ENCODE data around the gene FERMT2. TPM values are rescaled to one million over a fixed set of nuclear protein-coding genes. Genes with fewer than 3 reads are reported as not detected.

The FERMT2 gene
- total RNA-seq, 1 donor from 2014 or later, result 83.9 TPM

DNA sequence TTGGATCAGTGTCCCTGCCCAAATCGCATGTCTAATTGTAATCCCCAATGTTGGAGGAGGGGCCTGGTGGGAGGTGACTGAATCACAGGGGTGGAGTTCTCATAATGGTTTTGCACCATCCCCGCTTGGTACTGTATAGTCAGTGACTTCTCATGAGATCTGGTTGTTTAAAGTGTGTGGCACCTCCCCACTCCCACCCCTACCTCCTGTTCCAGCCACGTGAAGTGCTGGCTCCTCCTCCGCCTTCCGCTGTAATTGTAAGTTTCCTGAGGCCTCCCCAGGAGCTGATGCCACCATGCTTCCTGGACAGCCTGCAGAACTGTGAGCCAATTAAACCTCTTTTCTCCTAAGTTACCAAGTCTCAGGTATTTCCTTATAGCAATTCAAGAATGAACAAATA is 67.2 kb downstream of the FERMT2 start:
- H3K27me3 ChIP-seq (ENCODE audit: control insufficient read depth, insufficient read depth, low read length), result no peaks in the 10 kb centered on the region
- no peak for DNase-seq (ENCODE audit: low read depth)
- TF ChIP-seq, protein P1, sequence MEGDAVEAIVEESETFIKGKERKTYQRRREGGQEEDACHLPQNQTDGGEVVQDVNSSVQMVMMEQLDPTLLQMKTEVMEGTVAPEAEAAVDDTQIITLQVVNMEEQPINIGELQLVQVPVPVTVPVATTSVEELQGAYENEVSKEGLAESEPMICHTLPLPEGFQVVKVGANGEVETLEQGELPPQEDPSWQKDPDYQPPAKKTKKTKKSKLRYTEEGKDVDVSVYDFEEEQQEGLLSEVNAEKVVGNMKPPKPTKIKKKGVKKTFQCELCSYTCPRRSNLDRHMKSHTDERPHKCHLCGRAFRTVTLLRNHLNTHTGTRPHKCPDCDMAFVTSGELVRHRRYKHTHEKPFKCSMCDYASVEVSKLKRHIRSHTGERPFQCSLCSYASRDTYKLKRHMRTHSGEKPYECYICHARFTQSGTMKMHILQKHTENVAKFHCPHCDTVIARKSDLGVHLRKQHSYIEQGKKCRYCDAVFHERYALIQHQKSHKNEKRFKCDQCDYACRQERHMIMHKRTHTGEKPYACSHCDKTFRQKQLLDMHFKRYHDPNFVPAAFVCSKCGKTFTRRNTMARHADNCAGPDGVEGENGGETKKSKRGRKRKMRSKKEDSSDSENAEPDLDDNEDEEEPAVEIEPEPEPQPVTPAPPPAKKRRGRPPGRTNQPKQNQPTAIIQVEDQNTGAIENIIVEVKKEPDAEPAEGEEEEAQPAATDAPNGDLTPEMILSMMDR (IDR thresholded peaks at IDR 0.05; ENCODE audit: insufficient read depth, low read length, poor library complexity, severe bottlenecking), result no peak
- H3K36me3 ChIP-seq (ENCODE audit: control insufficient read depth, insufficient read depth, low read length), result no peaks in the 10 kb centered on the region
- H3K4me3 ChIP-seq (ENCODE audit: low read depth, low read length), result no peak overlapping the region

DNA sequence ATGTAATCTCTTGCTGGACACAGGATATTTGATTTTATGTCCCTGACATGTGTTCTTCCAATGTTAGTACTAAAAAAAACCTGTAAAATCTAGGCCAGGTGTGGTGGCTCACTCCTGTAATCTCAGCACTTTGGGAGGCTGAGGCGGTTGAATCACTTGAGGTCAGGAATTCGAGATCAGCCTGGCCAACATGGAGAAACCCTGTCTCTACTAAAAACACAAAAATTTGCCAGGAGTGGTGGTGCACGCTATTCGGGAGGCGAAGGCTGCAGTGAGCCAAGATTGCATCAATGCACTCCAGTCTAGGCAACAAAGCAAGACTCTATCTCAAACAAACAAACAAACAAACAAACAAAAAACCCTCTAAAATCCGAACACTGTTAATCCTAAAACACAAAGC is 68.0 kb downstream of the FERMT2 start:
- no peak for DNase-seq (ENCODE audit: low read depth)
- Histone ChIP-seq H3K36me3 (ENCODE audit: control insufficient read depth, insufficient read depth, low read length) (no peaks in the 10 kb centered on the region), H3K4me3 (ENCODE audit: low read depth, low read length) (no peak overlapping the region), H3K27me3 (ENCODE audit: control insufficient read depth, insufficient read depth, low read length) (no peaks in the 10 kb centered on the region)
- TF ChIP-seq, protein P1 (IDR thresholded peaks at IDR 0.05; ENCODE audit: insufficient read depth, low read length, poor library complexity, severe bottlenecking), result no peak

DNA sequence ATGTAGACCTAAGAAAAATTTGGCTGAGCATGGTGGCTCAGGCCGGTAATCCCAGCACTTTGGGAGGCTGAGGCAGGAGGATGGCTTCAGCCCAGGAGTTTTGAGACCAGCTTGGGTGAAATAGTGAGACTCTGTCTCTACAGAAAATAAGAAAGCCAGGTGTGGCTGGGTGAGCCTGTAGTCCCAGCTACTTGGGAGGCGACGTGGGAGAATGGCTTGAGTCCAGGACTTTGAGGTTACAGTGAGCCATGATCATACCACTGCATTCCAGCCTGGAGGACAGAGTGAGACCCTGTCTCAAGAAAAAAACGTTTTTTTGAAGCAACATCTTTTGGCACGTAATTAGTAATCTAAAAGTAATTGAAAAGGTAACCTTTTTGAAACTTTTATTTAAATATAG is 70.9 kb downstream of the FERMT2 start:
- no peaks in the 10 kb centered on the region for H3K27me3 ChIP-seq (ENCODE audit: control insufficient read depth, insufficient read depth, low read length)
- no peak for DNase-seq (ENCODE audit: low read depth)
- H3K4me3 ChIP-seq (ENCODE audit: low read depth, low read length), result no peak overlapping the region
- no peaks in the 10 kb centered on the region for H3K36me3 ChIP-seq (ENCODE audit: control insufficient read depth, insufficient read depth, low read length)
- TF ChIP-seq, protein P1 (IDR thresholded peaks at IDR 0.05; ENCODE audit: insufficient read depth, low read length, poor library complexity, severe bottlenecking), result no peak

DNA sequence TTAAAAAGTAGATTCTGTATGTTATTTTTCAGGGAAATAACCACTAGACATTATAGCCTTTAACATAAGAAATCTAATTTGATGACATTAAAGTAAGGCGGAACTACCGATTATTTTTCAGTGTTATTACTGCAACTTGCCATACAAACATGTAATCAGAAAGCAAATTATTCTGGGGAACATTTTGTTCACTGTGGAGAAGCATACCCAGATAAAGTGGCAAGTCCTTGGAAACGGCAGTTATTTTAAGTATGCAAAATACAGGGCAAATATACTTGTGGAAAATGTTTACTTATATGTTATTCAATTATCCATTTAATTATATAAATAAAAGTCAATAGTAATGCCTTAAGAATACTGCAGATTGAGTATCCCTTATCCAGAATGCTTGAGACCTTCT is 71.9 kb downstream of the FERMT2 start:
- Histone ChIP-seq H3K4me3 (ENCODE audit: low read depth, low read length) (no peak overlapping the region), H3K36me3 (ENCODE audit: control insufficient read depth, insufficient read depth, low read length) (no peaks in the 10 kb centered on the region), H3K27me3 (ENCODE audit: control insufficient read depth, insufficient read depth, low read length) (no peaks in the 10 kb centered on the region)
- DNase-seq (ENCODE audit: low read depth), result no peak
- TF ChIP-seq, protein P1 (IDR thresholded peaks at IDR 0.05; ENCODE audit: insufficient read depth, low read length, poor library complexity, severe bottlenecking), result no peak

DNA sequence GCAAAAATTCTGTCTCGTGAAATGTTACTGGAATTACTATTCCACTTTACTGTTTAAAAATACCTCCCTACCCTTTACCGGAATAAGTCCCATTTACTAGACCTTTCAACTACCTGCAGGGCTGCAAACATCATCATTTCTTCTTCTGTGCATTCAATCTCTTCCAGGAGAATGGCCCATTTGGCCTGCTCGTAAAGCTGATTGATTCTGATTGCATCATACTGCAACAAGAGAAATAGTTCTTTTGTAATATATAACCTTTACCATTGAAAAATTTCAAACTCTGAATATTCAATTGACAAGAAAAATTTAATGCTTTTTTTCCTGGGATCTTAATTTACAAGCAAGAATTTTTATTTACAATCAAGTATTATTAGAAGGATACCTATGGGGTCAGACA is 72.4 kb downstream of the FERMT2 start:
- H3K4me3 ChIP-seq (ENCODE audit: low read depth, low read length), result no peak overlapping the region
- no peaks in the 10 kb centered on the region for H3K36me3 ChIP-seq (ENCODE audit: control insufficient read depth, insufficient read depth, low read length)
- TF ChIP-seq, protein P1 (IDR thresholded peaks at IDR 0.05; ENCODE audit: insufficient read depth, low read length, poor library complexity, severe bottlenecking), result no peak
- DNase-seq (ENCODE audit: low read depth), result no peak
- H3K27me3 ChIP-seq (ENCODE audit: control insufficient read depth, insufficient read depth, low read length), result no peaks in the 10 kb centered on the region

DNA sequence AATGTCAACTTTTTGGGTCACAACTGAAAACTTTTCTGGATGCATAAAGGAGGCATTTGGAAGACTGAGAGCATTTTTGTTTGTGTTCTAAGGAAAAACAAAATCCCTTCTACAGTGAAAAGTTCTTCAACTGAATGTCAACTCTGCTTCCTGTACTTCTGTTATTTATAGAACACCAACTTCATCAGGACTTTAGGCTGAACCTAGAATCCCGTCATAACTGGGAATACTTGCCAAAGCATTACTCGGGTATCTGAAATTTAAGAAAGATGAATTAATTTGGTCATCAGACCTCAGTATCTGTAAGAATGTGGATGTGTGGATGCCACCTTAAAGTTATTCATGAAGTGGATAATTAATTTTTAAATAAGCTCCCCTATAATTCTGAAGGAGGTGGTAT is 73.2 kb downstream of the FERMT2 start:
- TF ChIP-seq, protein P1 (IDR thresholded peaks at IDR 0.05; ENCODE audit: insufficient read depth, low read length, poor library complexity, severe bottlenecking), result no peak
- Histone ChIP-seq H3K36me3 (ENCODE audit: control insufficient read depth, insufficient read depth, low read length) (no peaks in the 10 kb centered on the region), H3K27me3 (ENCODE audit: control insufficient read depth, insufficient read depth, low read length) (no peaks in the 10 kb centered on the region), H3K4me3 (ENCODE audit: low read depth, low read length) (no peak overlapping the region)
- DNase-seq (ENCODE audit: low read depth), result no peak
